Activated CD4-positive, alpha-beta T cell treated with anti-CD3 and anti-CD28 coated beads, Interleukin-2, Interleukin-4, amounts not matched to agents 100 ng/mL and 50 ng/mL, durations not matched to agents 16 hours and 8 hours (primary cell): ENCODE measurements around the gene SETD3.
"Not testable (repeated sequence)": the region's sequence is repeated elsewhere in the genome, so short reads cannot be mapped to it uniquely, and the experiment has no call there.

Experiments used
- DNase-seq: peaks from one replicate; pipeline ENCODE4 v3.0.0-alpha.2; 2020; ENCODE audit warnings: low spot score

SETD3 gene

GRCh38 chr14:99360774-99361595 lies 119.7 kb downstream of the SETD3 start:
- no peak for DNase-seq

GRCh38 chr14:99359906-99360305 lies 120.8 kb downstream of the SETD3 start:
- no peak for DNase-seq

- no peak for DNase-seq
Measured at GRCh38 chr14:99357916-99358390, 122.7 kb downstream of the SETD3 start.

GRCh38 chr14:99357151-99357915 lies 123.3 kb downstream of the SETD3 start:
- DNase-seq = no peak

- DNase-seq = no peak
Measured at GRCh38 chr14:99356031-99356608, 124.5 kb downstream of the SETD3 start.

- DNase-seq = no peak
Measured at GRCh38 chr14:99354166-99354875, 126.3 kb downstream of the SETD3 start.

- no peak for DNase-seq
Measured at GRCh38 chr14:99352688-99353280, 127.9 kb downstream of the SETD3 start.

GRCh38 chr14:99351166-99352007 lies 129.3 kb downstream of the SETD3 start:
- no peak for DNase-seq

GRCh38 chr14:99350751-99351150 lies 129.9 kb downstream of the SETD3 start:
- no peak for DNase-seq

GRCh38 chr14:99349721-99350495 lies 130.8 kb downstream of the SETD3 start:
- DNase-seq = no peak

GRCh38 chr14:99348816-99349614 lies 131.6 kb downstream of the SETD3 start:
- DNase-seq = no peak

- DNase-seq = not testable (repeated sequence)
Measured at GRCh38 chr14:99348231-99348630, 132.4 kb downstream of the SETD3 start.
